ENCODE data around the gene SLC3A2.

- no peak for TF ChIP-seq CTCF (IDR thresholded peaks at IDR 0.05; ENCODE audit: low read depth, low read length, missing input control)
- no peak for TF ChIP-seq TAF1 (conservative IDR thresholded peaks at IDR 0.05)
- no peak for TF ChIP-seq RAD21 (IDR thresholded peaks at IDR 0.05)
- no peak for TF ChIP-seq YY1 (IDR thresholded peaks at IDR 0.05)
- TF ChIP-seq MAX (IDR thresholded peaks at IDR 0.05): no peak
- no peak for TF ChIP-seq RXRA (IDR thresholded peaks at IDR 0.05)
- TF ChIP-seq ATF3 (IDR thresholded peaks at IDR 0.05): no peak
- no peak for TF ChIP-seq EGR1 (IDR thresholded peaks at IDR 0.05; ENCODE audit: low read depth in 2 of 2)
- no peak for TF ChIP-seq SP1 (IDR thresholded peaks at IDR 0.05)
- TF ChIP-seq FOXA1 (IDR thresholded peaks at IDR 0.05): no peak
Observed at GRCh38 chr11:62850911-62851806, 29.5 kb upstream of the SLC3A2 start.
